H9 (cell line): Measurements from ENCODE around the gene SLC7A1. TPM values are rescaled to one million over a fixed set of nuclear protein-coding genes. Genes with fewer than 3 reads are reported as not detected.

Experiments used
- DNase-seq: peaks from one replicate; pipeline ENCODE4 v3.0.0-alpha.2; 2017
- H2AFZ ChIP-seq: one replicate; pipeline ENCODE4 v1.6.1; 2013; ENCODE audit warnings: mild to moderate bottlenecking, low read length, control low read depth, moderate library complexity
- H2AK5ac ChIP-seq: 2 replicates; pipeline ENCODE4 v1.6.1; 2013; ENCODE audit warnings: low read length, control low read depth, mixed read lengths; ENCODE audit not compliant: insufficient read length
- H2BK120ac ChIP-seq: one replicate; pipeline ENCODE4 v1.6.1; 2013; ENCODE audit warnings: low read depth, mild to moderate bottlenecking, low read length, control low read depth, inconsistent platforms; ENCODE audit not compliant: poor library complexity, severe bottlenecking
- H2BK12ac ChIP-seq: 2 replicates; pipeline ENCODE4 v1.6.1; 2013; ENCODE audit warnings: low read length, control low read depth, mixed read lengths, low read depth; ENCODE audit not compliant: insufficient read length
- H2BK15ac ChIP-seq: 2 replicates; pipeline ENCODE4 v1.6.1; 2013; ENCODE audit warnings: low read depth, low read length, control low read depth
- H2BK20ac ChIP-seq: one replicate; pipeline ENCODE4 v1.6.1; 2013; ENCODE audit warnings: low read depth, mild to moderate bottlenecking, low read length, control low read depth, inconsistent platforms; ENCODE audit not compliant: poor library complexity, severe bottlenecking
- H2BK5ac ChIP-seq: 2 replicates; pipeline ENCODE4 v1.6.1; 2013; ENCODE audit warnings: low read length, control low read depth, mixed read lengths; ENCODE audit not compliant: insufficient read length
- H3K14ac ChIP-seq: 2 replicates; pipeline ENCODE4 v1.6.1; 2013; ENCODE audit warnings: low read length, control low read depth; ENCODE audit not compliant: insufficient read depth
- H3K18ac ChIP-seq: 2 replicates; pipeline ENCODE4 v1.6.1; 2013; ENCODE audit warnings: low read depth, mild to moderate bottlenecking, mixed read lengths, low read length, control low read depth; ENCODE audit not compliant: insufficient read length
- H3K23ac ChIP-seq: 2 replicates; pipeline ENCODE4 v1.6.1; 2013; ENCODE audit warnings: low read length, control low read depth, mixed read lengths, low read depth; ENCODE audit not compliant: insufficient read length
- H3K23me2 ChIP-seq: 2 replicates; pipeline ENCODE4 v1.6.1; 2013; ENCODE audit warnings: low read depth, mild to moderate bottlenecking, mixed read lengths, low read length, control low read depth; ENCODE audit not compliant: insufficient read length, poor library complexity, severe bottlenecking
- H3K27ac ChIP-seq: 2 replicates; pipeline ENCODE4 v1.5.1; 2013; ENCODE audit warnings: low read length, control low read depth, mixed read lengths, low read depth; ENCODE audit not compliant: insufficient read length
- H3K27me3 ChIP-seq: 2 replicates; pipeline ENCODE4 v1.6.1; 2013; ENCODE audit warnings: low read length, control low read depth, inconsistent platforms; ENCODE audit not compliant: insufficient read depth
- H3K4ac ChIP-seq: 2 replicates; pipeline ENCODE4 v1.6.1; 2013; ENCODE audit warnings: low read depth, mild to moderate bottlenecking, control low read depth, inconsistent platforms, low read length, moderate library complexity
- H3K4me1 ChIP-seq: 2 replicates; pipeline ENCODE4 v1.6.1; 2013; ENCODE audit warnings: low read length, control low read depth, inconsistent platforms; ENCODE audit not compliant: insufficient read depth
- H3K4me2 ChIP-seq: 2 replicates; pipeline ENCODE4 v1.6.1; 2013; ENCODE audit warnings: low read length, control low read depth, mixed read lengths; ENCODE audit not compliant: insufficient read length, insufficient read depth
- H3K56ac ChIP-seq: 2 replicates; pipeline ENCODE4 v1.6.1; 2013; ENCODE audit warnings: low read depth, mild to moderate bottlenecking, mixed read lengths, low read length, control low read depth; ENCODE audit not compliant: insufficient read length
- H3K79me1 ChIP-seq: 2 replicates; pipeline ENCODE4 v1.6.1; 2013; ENCODE audit warnings: low read depth, mild to moderate bottlenecking, moderate library complexity, low read length, control low read depth, inconsistent platforms; ENCODE audit not compliant: insufficient read depth, poor library complexity, severe bottlenecking
- H3K79me2 ChIP-seq: 2 replicates; pipeline ENCODE4 v1.6.1; 2013; ENCODE audit warnings: low read length, control low read depth, inconsistent platforms; ENCODE audit not compliant: insufficient read depth
- H3K9ac ChIP-seq: 2 replicates; pipeline ENCODE4 v1.6.1; 2013; ENCODE audit warnings: low read length, control low read depth, mixed read lengths; ENCODE audit not compliant: insufficient read length; ENCODE audit errors: extremely low read depth
- H3K9me3 ChIP-seq: one replicate; pipeline ENCODE4 v1.6.1; 2013; ENCODE audit warnings: low read depth, low read length, inconsistent platforms; ENCODE audit not compliant: control insufficient read depth
- H3T11ph ChIP-seq: one replicate; pipeline ENCODE4 v1.6.1; 2013; ENCODE audit warnings: mild to moderate bottlenecking, low read length, control low read depth, inconsistent platforms
- H4K20me1 ChIP-seq: one replicate; pipeline ENCODE4 v1.6.1; 2013; ENCODE audit not compliant: control insufficient read depth, insufficient read length, insufficient read depth
- H4K5ac ChIP-seq: 2 replicates; pipeline ENCODE4 v1.6.1; 2013; ENCODE audit warnings: low read depth, mild to moderate bottlenecking, mixed read lengths, low read length, control low read depth; ENCODE audit not compliant: insufficient read length
- H4K8ac ChIP-seq: replicated peaks from 2 replicates; pipeline ENCODE4 v1.6.1; 2013; ENCODE audit warnings: low read length, control low read depth, mixed read lengths, low read depth; ENCODE audit not compliant: insufficient read length
- H4K91ac ChIP-seq: 2 replicates; pipeline ENCODE4 v1.6.1; 2013; ENCODE audit warnings: low read depth, mild to moderate bottlenecking, moderate library complexity, mixed read lengths, low read length, control low read depth; ENCODE audit not compliant: insufficient read length
- H3K27ac Mint-ChIP-seq, 3 experiments: 2 replicates in 2 of 3; 3 replicates in 1 of 3; pipeline ENCODE4 v1.8.0; 2020 to 2021; ENCODE audit warnings: mixed read lengths in 3 of 3, mild to moderate bottlenecking in 1 of 3, moderate library complexity in 1 of 3
- H3K27me3 Mint-ChIP-seq: 2 replicates; pipeline ENCODE4 v1.8.0; 2021; ENCODE audit warnings: low read depth, mild to moderate bottlenecking, moderate library complexity, mixed read lengths
- H3K36me3 Mint-ChIP-seq, 3 experiments: 2 replicates in 2 of 3; 3 replicates in 1 of 3; pipeline ENCODE4 v1.8.0; 2020 to 2021; ENCODE audit warnings: low read depth in 3 of 3, mixed read lengths in 3 of 3; ENCODE audit not compliant: insufficient read depth in 1 of 3
- H3K4me1 Mint-ChIP-seq, 2 experiments: 2 replicates each; pipeline ENCODE4 v1.8.0; 2020; ENCODE audit warnings: mixed read lengths in 2 of 2
- H3K4me3 Mint-ChIP-seq, 2 experiments: 2 replicates in 1 of 2; 3 replicates in 1 of 2; pipeline ENCODE4 v1.8.0; 2020 to 2021; ENCODE audit warnings: mild to moderate bottlenecking in 2 of 2, mixed read lengths in 2 of 2, moderate library complexity in 1 of 2
- H3K9me3 Mint-ChIP-seq, 2 experiments: 2 replicates in 1 of 2; 3 replicates in 1 of 2; pipeline ENCODE4 v1.8.0; 2020; ENCODE audit warnings: mild to moderate bottlenecking in 2 of 2, mixed read lengths in 2 of 2, moderate library complexity in 1 of 2
- CTCF ChIP-seq: fragments of 200-600 bp; sonication (generic); conservative IDR thresholded peaks from 3 replicates; pipeline ENCODE4 v1.8.0; 2021; ENCODE audit warnings: antibody characterized with exemption, mild to moderate bottlenecking
- WGBS: extraction: QIAGEN DNeasy Blood & Tissue Kit; methylation state at CpG from one replicate; pipeline ENCODE4 v1.1.7; 2013; ENCODE audit warnings: missing lambda C conversion rate, low lambda C conversion rate, mixed read lengths; ENCODE audit not compliant: insufficient read length; ENCODE audit errors: extremely low coverage; 5-methylcytosine and 5-hydroxymethylcytosine counted together
- total RNA-seq: library from RNA; stranded (reverse); gene quantifications from 2 replicates; pipeline ENCODE4 v1.2.1, GENCODE V29; 2021

SLC7A1 gene
- total RNA-seq, 1 experiment from 2014 or later = 109 TPM

- no peak overlapping the region for H2BK120ac ChIP-seq
- H4K20me1 ChIP-seq = no peaks in the 10 kb centered on the region
- H3K79me2 ChIP-seq = no peaks in the 10 kb centered on the region
- Mint-ChIP-seq H3K27ac (peak overlapping the region in 1 of 3 experiments; percentile 30; a peak in 2 of 7 replicates), H3K4me1 (peaks cover 23% of the 10 kb centered on the region in 2 experiments), H3K36me3 (no peaks in the 10 kb centered on the region), H3K27me3 (peaks cover 5% of the 10 kb centered on the region), H3K9me3 (no peaks in the 10 kb centered on the region), H3K4me3 (no peak overlapping the region; a peak in 1 of 5 replicates)
- H4K91ac ChIP-seq = no peak overlapping the region
- H3K4me1 ChIP-seq = peaks cover 3% of the 10 kb centered on the region; the same call in 1 of the 2 replicates
- H2BK12ac ChIP-seq = no peak overlapping the region
- H3K4ac ChIP-seq = no peak overlapping the region
- no peak overlapping the region for H3K9ac ChIP-seq
- DNase-seq = no peak
- no peak overlapping the region for H3K18ac ChIP-seq
- no peak overlapping the region for H3K27ac ChIP-seq
- no peak overlapping the region for H3K23ac ChIP-seq
- no peak overlapping the region for H2BK5ac ChIP-seq
- no peaks in the 10 kb centered on the region; the same call in 1 of the 2 replicates for H3K27me3 ChIP-seq
- no peak overlapping the region for H2AFZ ChIP-seq
- H2BK20ac ChIP-seq = no peak overlapping the region
- H3T11ph ChIP-seq = no peak overlapping the region
- H3K9me3 ChIP-seq = no peaks in the 10 kb centered on the region
- no peak for TF ChIP-seq CTCF
- no peak overlapping the region for H3K14ac ChIP-seq
- H3K4me2 ChIP-seq = no peak overlapping the region
- H4K5ac ChIP-seq = no peak overlapping the region
- H3K56ac ChIP-seq = no peak overlapping the region
- no peak overlapping the region for H2BK15ac ChIP-seq
- H2AK5ac ChIP-seq = no peak overlapping the region
- no peaks in the 10 kb centered on the region for H3K23me2 ChIP-seq
- no CpG with 5 or more reads among the region's 9 CpGs for WGBS
- H3K79me1 ChIP-seq = no peaks in the 10 kb centered on the region
- H4K8ac ChIP-seq = no peak overlapping the region
Observed at GRCh38 chr13:29496241-29496712, 99.2 kb downstream of the SLC7A1 start.
